Right lobe of liver (tissue), 6 donors: ENCODE results near the gene APCDD1L. TPM values are rescaled to one million over a fixed set of nuclear protein-coding genes. Genes with fewer than 3 reads are reported as not detected.

Experiments used
- ATAC-seq, 4 donors: fragments of 200-7000 bp; cut with Tn5 transposase; one replicate each; pipeline ENCODE4 v1.9.1; 2020; ENCODE audit warnings: mild to moderate bottlenecking in 4 of 4, moderate library complexity in 4 of 4
- DNase-seq, 3 donors: peaks; one replicate each; pipeline ENCODE4 v3.0.0-alpha.2; 2020
- H3K27ac ChIP-seq, 3 donors: fragments of 200-600 bp; one replicate each; pipeline ENCODE4 v1.8.0; 2022
- H3K27me3 ChIP-seq, 2 donors: fragments of 200-600 bp; one replicate each; pipeline ENCODE4 v1.8.0; 2022
- H3K36me3 ChIP-seq, 4 donors: fragments of 200-600 bp; sonication (generic) in 1 of 4; one replicate each; pipeline versions ENCODE4 v1.5.1 to v1.8.0; 2017 to 2022; ENCODE audit warnings: control low read depth in 1 of 4
- H3K4me1 ChIP-seq, 4 donors: fragments of 200-600 bp; sonication (generic) in 1 of 4; one replicate each; pipeline versions ENCODE4 v1.5.1 to v1.8.0; 2017 to 2022; ENCODE audit warnings: control low read depth in 1 of 4
- H3K4me3 ChIP-seq, 3 donors: fragments of 200-600 bp; one replicate each; pipeline ENCODE4 v1.8.0; 2022
- H3K9me3 ChIP-seq, 4 donors: fragments of 200-600 bp; sonication (generic) in 1 of 4; one replicate each; pipeline versions ENCODE4 v1.5.1 to v1.8.0; 2017 to 2022; ENCODE audit warnings: control low read depth in 1 of 4
- POLR2A ChIP-seq: fragments of 450-650 bp; IDR thresholded peaks from one replicate; pipeline ENCODE4 v1.6.1; 2017; ENCODE audit warnings: antibody characterized with exemption, mild to moderate bottlenecking
- WGBS: methylation state at CpG from one replicate; pipeline ENCODE4 v1.1.6; 2018; ENCODE audit warnings: low coverage, low lambda C conversion rate; ENCODE audit not compliant: insufficient coverage; ENCODE audit errors: missing lambda C conversion rate; 5-methylcytosine and 5-hydroxymethylcytosine counted together
- intact Hi-C, 2 donors: fragments of 100-400 bp; cut with DNase I; formaldehyde crosslinking; loops; one replicate each; pipeline versions ENCODE4 v1.11.2 to v1.14.1; 2022
- total RNA-seq, 6 experiments: library from RNA; depleted of rRNA in 2 of 6; stranded (reverse); fragments of >200 nt in 2 of 6; fragmentation: NEBNext Ultra II Directional in 3 of 6; extraction: Animal tissue kit (Norgen Biotek cat#: 25700) in 3 of 6; gene quantifications; one replicate each; pipeline versions ENCODE4 v1.1.0 to v1.2.4, GENCODE V29; 2016 to 2023
- TF ChIP-seq, protein P1 (sequence below), 4 donors: fragments of 200-600 bp in 3 of 4; fragments of 450-650 bp in 1 of 4; IDR thresholded peaks; one replicate each; pipeline versions ENCODE4 v1.5.1 to v1.8.0; 2016 to 2022; ENCODE audit warnings: antibody characterized with exemption in 4 of 4, mild to moderate bottlenecking in 2 of 4
- donor health status: DM: no; HTN: yes; CAD: no.
- donor health status: DM: no; HTN: no; CAD: no.
- donor health status: DM: no; HTN: no; CAD: no.
- donor health status: DM: no; HTN: yes; CAD: no.
- donor health status: DM: no; HTN: yes; CAD: no.

The APCDD1L gene
- total RNA-seq, 6 experiments from 2014 or later = 0.04 TPM; not detected in 5

DNA sequence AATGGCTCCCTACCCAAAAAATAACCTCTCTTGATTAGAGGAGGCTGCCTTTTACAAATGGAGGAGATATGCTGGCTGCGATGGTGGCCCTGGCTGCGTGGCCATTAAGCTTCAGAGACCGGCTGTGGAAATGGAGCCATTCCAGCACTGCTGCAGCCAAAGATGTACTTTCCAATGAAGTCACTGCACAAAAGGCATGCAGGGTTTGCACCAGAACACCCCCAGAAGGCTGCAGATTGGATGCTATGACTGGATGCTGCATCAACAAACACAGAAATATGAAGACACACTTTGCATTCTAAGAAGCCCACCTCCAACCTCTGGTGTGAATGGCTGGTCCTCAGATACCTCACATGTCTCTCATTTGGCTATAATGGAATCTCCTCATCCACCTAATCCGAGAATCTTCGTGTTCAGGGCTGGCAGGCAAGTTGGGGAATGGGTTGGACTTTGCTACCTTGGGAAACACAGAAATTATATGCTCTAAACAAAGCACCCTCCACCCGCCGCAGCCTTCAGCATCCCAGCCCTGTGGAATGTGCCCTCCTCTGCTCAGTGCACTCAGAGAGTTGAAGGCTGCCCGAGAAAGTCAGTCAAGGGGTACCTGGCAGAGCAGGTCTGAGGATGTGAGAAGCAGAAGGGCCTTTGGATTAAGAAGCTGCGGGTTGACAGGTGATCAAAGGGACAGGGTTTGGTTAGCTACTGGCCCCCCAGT, 35.3 kb downstream of the APCDD1L start:
- intact Hi-C loops = loop anchor here (10.0 kb wide), 1 partner anchor 375 kb away; the partner anchor contains the start of genes GNAS (in 2 of the 2) and GNAS-AS1 (in 2 of the 2)
- no peaks in the 10 kb centered on the region for H3K4me1 ChIP-seq
- no peak for ATAC-seq
- 56% methylated on average over 9 of the region's 9 CpGs for WGBS
- TF ChIP-seq POLR2A = no peak
- TF ChIP-seq, protein P1, sequence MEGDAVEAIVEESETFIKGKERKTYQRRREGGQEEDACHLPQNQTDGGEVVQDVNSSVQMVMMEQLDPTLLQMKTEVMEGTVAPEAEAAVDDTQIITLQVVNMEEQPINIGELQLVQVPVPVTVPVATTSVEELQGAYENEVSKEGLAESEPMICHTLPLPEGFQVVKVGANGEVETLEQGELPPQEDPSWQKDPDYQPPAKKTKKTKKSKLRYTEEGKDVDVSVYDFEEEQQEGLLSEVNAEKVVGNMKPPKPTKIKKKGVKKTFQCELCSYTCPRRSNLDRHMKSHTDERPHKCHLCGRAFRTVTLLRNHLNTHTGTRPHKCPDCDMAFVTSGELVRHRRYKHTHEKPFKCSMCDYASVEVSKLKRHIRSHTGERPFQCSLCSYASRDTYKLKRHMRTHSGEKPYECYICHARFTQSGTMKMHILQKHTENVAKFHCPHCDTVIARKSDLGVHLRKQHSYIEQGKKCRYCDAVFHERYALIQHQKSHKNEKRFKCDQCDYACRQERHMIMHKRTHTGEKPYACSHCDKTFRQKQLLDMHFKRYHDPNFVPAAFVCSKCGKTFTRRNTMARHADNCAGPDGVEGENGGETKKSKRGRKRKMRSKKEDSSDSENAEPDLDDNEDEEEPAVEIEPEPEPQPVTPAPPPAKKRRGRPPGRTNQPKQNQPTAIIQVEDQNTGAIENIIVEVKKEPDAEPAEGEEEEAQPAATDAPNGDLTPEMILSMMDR (IDR thresholded peaks at IDR 0.05) = no peak
- DNase-seq = no peak
- H3K27me3 ChIP-seq = no peaks in the 10 kb centered on the region
- no peak overlapping the region for H3K4me3 ChIP-seq
- H3K36me3 ChIP-seq = no peaks in the 10 kb centered on the region
- no peak overlapping the region for H3K27ac ChIP-seq
- no peaks in the 10 kb centered on the region for H3K9me3 ChIP-seq

DNA sequence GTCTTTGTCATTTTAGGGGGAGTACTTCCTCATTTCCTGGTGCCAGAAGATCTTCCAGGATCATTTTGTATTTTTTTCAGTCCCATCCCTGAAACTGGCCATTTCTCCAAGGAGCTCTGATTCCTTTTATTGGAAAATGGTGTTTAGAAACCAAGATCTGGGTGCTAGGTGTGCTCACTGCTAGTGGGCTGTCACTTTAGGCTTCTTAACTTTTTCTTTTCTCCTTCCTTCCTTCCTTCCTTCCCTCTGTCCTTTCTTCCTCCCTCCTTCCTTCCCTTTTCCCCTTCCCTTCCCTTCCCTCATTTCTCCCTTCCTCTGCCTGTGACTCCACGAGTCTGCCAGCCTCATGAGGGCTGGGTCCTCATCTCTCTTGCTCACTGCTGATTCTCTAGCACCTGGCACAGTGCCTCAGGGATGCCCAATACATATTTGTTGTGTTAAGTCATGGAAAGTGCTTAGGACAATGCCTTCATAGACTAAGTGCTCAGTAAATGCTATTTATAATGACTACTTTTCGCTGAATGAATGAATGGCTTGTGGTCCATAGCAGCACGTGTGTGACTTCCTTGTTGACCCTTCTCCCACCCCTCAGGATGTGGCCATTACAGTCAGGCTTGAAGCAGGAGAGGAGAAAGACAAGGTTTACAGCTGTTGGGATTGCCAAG, 36.9 kb downstream of the APCDD1L start:
- H3K4me1 ChIP-seq = no peaks in the 10 kb centered on the region
- DNase-seq = no peak
- no peak for ATAC-seq
- TF ChIP-seq POLR2A = no peak
- TF ChIP-seq, protein P1 (IDR thresholded peaks at IDR 0.05) = no peak
- WGBS = 60% methylated on average over 3 of the region's 3 CpGs
- intact Hi-C loops = loop anchor here in 1 of 2 donors (10.0 kb wide), 1 partner anchor 377 kb away; the partner anchor contains the start of genes GNAS and GNAS-AS1
- no peak overlapping the region for H3K27ac ChIP-seq
- no peak overlapping the region for H3K4me3 ChIP-seq
- no peaks in the 10 kb centered on the region for H3K27me3 ChIP-seq
- no peaks in the 10 kb centered on the region for H3K36me3 ChIP-seq
- H3K9me3 ChIP-seq = no peaks in the 10 kb centered on the region

GRCh38 chr20:58475466-58475865, 39.7 kb downstream of the APCDD1L start:
- ATAC-seq = no peak
- Histone ChIP-seq H3K27me3 (no peaks in the 10 kb centered on the region), H3K4me1 (no peaks in the 10 kb centered on the region), H3K36me3 (no peaks in the 10 kb centered on the region), H3K27ac (no peak overlapping the region), H3K4me3 (no peak overlapping the region), H3K9me3 (no peaks in the 10 kb centered on the region)
- no peak for TF ChIP-seq POLR2A
- TF ChIP-seq, protein P1 (IDR thresholded peaks at IDR 0.05) = no peak
- WGBS = 84% methylated on average over 6 of the region's 10 CpGs
- intact Hi-C loops = loop anchor here in 1 of 2 donors (10.0 kb wide), 1 partner anchor 379 kb away; the partner anchor contains the start of genes GNAS and GNAS-AS1
- DNase-seq = no peak

DNA sequence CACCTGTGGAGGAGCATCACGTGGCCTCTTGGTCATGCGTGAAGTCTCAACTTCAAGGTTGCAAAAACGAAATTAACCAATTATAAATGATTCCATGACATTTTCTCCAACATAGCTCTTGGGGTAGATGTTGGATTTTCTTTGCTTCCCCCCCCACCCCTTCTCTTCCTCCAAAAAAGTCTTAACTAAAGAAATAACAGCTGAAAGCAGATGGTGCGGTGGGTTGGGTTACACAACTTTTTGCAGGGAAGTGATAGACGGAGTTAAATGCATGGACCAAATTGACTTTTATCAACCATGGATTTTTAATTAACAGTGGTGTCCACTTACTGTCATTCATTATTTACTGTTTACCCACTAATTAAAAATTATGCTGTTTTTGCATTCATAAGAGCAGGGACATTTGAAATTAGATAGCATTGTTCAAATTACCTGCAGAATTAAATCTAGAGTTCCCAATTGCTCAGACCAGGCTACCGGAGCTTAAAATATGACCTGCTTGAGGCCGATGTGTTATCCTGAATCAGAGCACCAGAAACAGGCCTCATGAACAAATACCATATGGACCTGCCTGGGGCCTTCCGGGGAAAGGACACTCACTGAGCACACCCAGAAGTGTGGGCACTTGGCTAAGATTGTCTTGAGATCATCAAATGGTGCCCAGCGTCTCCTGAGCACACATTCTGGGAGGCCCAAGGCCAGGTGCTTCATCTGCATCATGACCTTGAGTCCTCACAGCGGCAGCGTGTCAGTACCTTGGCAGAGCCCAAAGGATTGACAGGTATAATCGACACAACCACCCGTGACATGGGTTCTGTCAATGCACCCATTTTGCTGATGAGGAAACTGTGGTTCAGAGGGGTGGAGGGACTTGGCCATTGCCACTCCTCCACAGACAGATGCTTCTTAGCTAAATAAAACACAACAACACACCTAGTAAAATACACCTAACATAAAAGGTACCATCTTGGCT, 41.5 kb downstream of the APCDD1L start:
- WGBS = 82% methylated on average over 9 of the region's 13 CpGs
- intact Hi-C loops = loop anchor here in 1 of 2 donors (10.0 kb wide), 1 partner anchor 381 kb away; the partner anchor contains the start of genes GNAS and GNAS-AS1
- DNase-seq (no peak), ATAC-seq (no peak)
- no peak overlapping the region for H3K4me3 ChIP-seq
- H3K27ac ChIP-seq = no peak overlapping the region
- TF ChIP-seq, protein P1 (IDR thresholded peaks at IDR 0.05) = no peak
- TF ChIP-seq POLR2A = no peak
- H3K27me3 ChIP-seq = no peaks in the 10 kb centered on the region
- no peaks in the 10 kb centered on the region for H3K9me3 ChIP-seq
- no peaks in the 10 kb centered on the region for H3K36me3 ChIP-seq
- no peaks in the 10 kb centered on the region for H3K4me1 ChIP-seq
